Testis (tissue), 3 donors: Measurements from ENCODE around the gene CA11. TPM values are rescaled to one million over a fixed set of nuclear protein-coding genes. Genes with fewer than 3 reads are reported as not detected.
A peak's percentile ranks its signal among the peaks of the same experiment; 100 is the strongest.

Experiments used
- DNase-seq: peaks from one replicate; pipeline ENCODE4 v3.0.0-alpha.2; 2019
- H3K27ac ChIP-seq, 2 donors: fragments of 200-600 bp; sonication (generic); one replicate each; pipeline ENCODE4 v1.5.1; 2019
- H3K27me3 ChIP-seq: fragments of 200-600 bp; sonication (generic); one replicate; pipeline ENCODE4 v1.5.1; 2019
- H3K36me3 ChIP-seq: fragments of 200-600 bp; sonication (generic); one replicate; pipeline ENCODE4 v1.5.1; 2017; ENCODE audit warnings: low read depth; ENCODE audit errors: missing control alignments
- H3K4me1 ChIP-seq: fragments of 200-600 bp; sonication (generic); one replicate; pipeline ENCODE4 v1.5.1; 2019
- H3K4me3 ChIP-seq, 2 donors: fragments of 200-600 bp; sonication (generic); one replicate each; pipeline ENCODE4 v1.5.1; 2017 to 2019
- H3K9me3 ChIP-seq: fragments of 200-600 bp; sonication (generic); one replicate; pipeline ENCODE4 v1.5.1; 2017
- POLR2A ChIP-seq: fragments of 450-650 bp; IDR thresholded peaks from one replicate; pipeline ENCODE4 v1.6.1; 2017; ENCODE audit warnings: antibody characterized with exemption, mild to moderate bottlenecking, moderate library complexity
- WGBS, 2 donors: methylation state at CpG; one replicate each; pipeline ENCODE4 v1.1.5; 2018; 5-methylcytosine and 5-hydroxymethylcytosine counted together
- intact Hi-C: fragments of 100-400 bp; cut with DNase I; formaldehyde crosslinking; loops from one replicate; pipeline ENCODE4 v1.15.1; 2023; ENCODE audit warnings: low total_unique reads
- polyA plus RNA-seq: library from polyadenylated mRNA; stranded (reverse); fragments of 350-450 nt; fragmentation: Illumina TruSeq; extraction: RNeasy Lipid Tissue Mini Kit (QIAGEN cat#74804); gene quantifications from one replicate; pipeline ENCODE4 v1.2.3, GENCODE V29; 2014; ENCODE audit warnings: low read depth, low replicate concordance; ENCODE audit not compliant: insufficient read depth
- total RNA-seq, 2 donors: library from RNA; depleted of rRNA; stranded (reverse); fragments of >200 nt; gene quantifications; one replicate each; pipeline ENCODE4 v1.2.3, GENCODE V29; 2016
- TF ChIP-seq, protein P1 (sequence below), 3 experiments: fragments of 450-650 bp in 2 of 3; fragments of 200-600 bp in 1 of 3; sonication (generic) in 1 of 3; IDR thresholded peaks; one replicate each; pipeline ENCODE4 v1.5.1; 2016 to 2019; ENCODE audit warnings: antibody characterized with exemption in 3 of 3, mild to moderate bottlenecking in 2 of 3, moderate library complexity in 1 of 3

CA11 gene
- total and polyA plus RNA-seq, 3 donors from 2014 or later = 6.3 to 20.0 (median 6.8) TPM

DNA sequence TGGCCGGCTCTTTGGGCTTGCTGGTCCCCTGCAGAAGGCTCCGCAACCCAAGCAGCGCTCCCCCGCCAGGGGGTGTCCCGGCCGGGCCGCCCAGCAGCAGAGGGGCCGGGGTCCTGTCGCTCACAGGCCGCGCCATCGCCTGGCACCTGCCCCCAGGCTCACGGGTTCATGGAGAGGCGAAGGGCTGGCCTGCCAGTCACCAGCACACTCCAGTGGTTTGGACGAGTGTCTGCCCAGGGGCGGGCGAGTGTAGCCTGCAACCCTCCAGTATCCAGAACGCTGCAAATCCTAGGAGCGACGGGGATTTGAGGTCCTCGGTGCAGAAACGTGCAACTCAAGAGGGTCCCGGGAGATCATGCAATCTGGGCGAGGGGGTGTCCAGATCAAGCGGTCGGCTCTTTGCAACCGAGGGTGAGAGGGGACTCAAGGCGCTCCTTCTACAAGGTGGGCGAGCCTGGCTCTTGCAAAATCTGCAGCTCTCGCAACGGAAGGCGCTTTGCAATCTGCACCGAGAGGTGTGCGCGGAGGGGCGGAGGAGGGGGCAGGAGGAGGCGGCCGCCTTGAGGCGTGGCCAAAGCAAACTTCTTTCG lies 9.0 kb downstream of the CA11 start, which contains the start of gene DBP:
TSS of gene DBP (minus strand) at position 521 of the 590 bp plus-strand sequence. CDS start at position 136, 385 bp downstream.
- no peaks in the 10 kb centered on the region for H3K27me3 ChIP-seq
- peak within 1 kb of the TSS; percentile 72 to 82 for H3K4me3 ChIP-seq
- intact Hi-C loops = no loop called here
- H3K36me3 ChIP-seq = no peaks in the 10 kb centered on the region
- peak within 1 kb of the TSS; percentile 98 to 99 for H3K27ac ChIP-seq
- no peaks in the 10 kb centered on the region for H3K9me3 ChIP-seq
- WGBS, 2 donors = 1% methylated on average over 35 of the region's 40 CpGs; no CpG with 5 or more reads in 1 of the 2 donors
- DNase-seq = no peak
- peaks cover 36% of the 10 kb centered on the region for H3K4me1 ChIP-seq
- TF ChIP-seq, protein P1, sequence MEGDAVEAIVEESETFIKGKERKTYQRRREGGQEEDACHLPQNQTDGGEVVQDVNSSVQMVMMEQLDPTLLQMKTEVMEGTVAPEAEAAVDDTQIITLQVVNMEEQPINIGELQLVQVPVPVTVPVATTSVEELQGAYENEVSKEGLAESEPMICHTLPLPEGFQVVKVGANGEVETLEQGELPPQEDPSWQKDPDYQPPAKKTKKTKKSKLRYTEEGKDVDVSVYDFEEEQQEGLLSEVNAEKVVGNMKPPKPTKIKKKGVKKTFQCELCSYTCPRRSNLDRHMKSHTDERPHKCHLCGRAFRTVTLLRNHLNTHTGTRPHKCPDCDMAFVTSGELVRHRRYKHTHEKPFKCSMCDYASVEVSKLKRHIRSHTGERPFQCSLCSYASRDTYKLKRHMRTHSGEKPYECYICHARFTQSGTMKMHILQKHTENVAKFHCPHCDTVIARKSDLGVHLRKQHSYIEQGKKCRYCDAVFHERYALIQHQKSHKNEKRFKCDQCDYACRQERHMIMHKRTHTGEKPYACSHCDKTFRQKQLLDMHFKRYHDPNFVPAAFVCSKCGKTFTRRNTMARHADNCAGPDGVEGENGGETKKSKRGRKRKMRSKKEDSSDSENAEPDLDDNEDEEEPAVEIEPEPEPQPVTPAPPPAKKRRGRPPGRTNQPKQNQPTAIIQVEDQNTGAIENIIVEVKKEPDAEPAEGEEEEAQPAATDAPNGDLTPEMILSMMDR (IDR thresholded peaks at IDR 0.05) = no peak
- peak; percentile 60 for TF ChIP-seq POLR2A

DNA sequence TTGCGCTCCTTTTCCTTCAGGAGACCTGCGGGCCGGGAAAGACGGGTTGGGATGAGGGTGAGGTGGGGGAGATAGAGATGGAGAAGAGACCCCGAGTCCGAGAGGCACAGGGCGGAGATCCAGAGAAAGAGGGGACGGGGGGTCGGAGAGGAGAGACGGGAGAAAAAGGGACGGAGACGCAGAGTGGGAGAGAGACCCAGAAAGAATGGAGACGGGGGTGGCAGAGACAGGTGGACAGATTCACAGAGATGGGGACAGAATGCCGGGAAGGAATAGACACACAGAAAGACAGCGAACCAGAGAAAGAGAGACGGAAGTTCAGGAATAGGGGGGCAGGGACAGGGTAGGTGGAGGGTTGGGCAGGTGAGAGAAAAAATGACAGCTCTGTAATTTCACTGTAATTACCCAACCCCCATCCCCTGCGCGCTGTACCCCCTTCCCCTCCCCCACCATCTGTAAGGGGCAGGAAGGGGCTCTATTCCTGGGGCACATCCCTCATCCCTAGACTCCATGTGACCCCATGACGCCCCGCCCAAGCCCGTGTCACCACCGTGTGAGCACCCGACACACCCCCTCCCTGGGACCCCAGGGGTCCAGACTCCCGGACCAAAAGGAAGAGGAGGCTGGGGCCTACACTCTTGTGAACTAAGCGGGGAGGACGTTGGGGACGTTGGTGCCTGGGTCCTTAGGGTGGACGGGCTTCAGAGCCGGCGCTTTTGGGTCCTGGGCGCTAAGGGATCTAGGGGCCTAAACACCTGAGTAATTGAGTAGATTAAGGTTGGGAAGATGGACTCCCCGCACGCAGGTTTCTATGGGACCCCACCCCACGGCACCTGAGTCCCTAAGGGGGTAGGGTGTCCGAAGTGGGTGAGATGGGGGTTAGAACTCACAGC lies 9.8 kb downstream of the CA11 start:
- intact Hi-C loops = no loop called here
- TF ChIP-seq, protein P1 (IDR thresholded peaks at IDR 0.05) = no peak
- no peak for TF ChIP-seq POLR2A
- H3K36me3 ChIP-seq = no peaks in the 10 kb centered on the region
- peak overlapping the region; percentile 98 to 99 for H3K27ac ChIP-seq
- WGBS, 2 donors = 1% methylated on average over 21 to 35 of the region's 35 CpGs
- H3K9me3 ChIP-seq = no peaks in the 10 kb centered on the region
- peak; percentile 77 for DNase-seq
- no peaks in the 10 kb centered on the region for H3K27me3 ChIP-seq
- H3K4me1 ChIP-seq = peaks cover 37% of the 10 kb centered on the region
- H3K4me3 ChIP-seq = peak overlapping the region; percentile 72 to 82

DNA sequence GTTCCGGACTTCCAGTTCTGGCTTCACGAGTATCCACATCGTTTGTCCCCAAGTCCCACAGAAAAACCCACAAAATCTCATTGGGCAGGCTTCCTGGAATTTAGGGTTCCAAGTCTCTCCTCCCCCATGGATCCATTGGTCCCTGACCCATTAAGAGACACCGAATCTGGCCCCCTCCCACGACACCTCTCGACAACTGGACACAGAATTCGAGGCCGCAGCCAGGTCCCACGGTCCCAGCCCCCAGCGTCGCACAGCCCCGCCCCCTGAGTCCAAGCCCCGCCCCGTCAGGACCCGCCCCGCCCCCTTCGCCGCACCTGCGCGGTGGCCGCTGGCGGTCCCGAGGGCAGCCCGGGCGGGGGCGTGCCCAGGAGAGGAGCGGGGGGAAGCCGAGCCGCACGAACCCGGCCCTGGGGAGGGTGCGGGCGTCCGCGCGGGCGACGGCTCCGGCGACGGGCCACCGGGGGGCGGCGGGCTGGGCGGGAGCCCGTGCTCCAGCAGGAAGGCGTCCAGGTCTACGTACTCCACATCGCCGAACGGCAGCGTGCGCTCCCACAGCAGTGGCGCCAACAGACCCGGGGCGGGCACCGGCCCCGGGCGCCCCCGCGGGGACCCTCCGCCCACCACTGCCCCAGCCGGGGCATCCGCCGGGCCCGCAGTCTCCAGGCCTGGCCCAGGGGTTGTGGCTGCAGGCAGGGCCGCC lies 10.6 kb downstream of the CA11 start:
- intact Hi-C loops = no loop called here
- Histone ChIP-seq H3K4me1 (peaks cover 45% of the 10 kb centered on the region), H3K27me3 (no peaks in the 10 kb centered on the region), H3K4me3 (peak overlapping the region; percentile 72 to 82), H3K27ac (peak overlapping the region; percentile 98 to 99), H3K36me3 (no peaks in the 10 kb centered on the region), H3K9me3 (no peaks in the 10 kb centered on the region)
- 0 to 3% methylated on average over 4 to 42 of the region's 67 CpGs for WGBS, 2 donors
- peak; percentile 88 for DNase-seq
- peak; percentile 81 for TF ChIP-seq POLR2A
- TF ChIP-seq, protein P1 (IDR thresholded peaks at IDR 0.05) = no peak

DNA sequence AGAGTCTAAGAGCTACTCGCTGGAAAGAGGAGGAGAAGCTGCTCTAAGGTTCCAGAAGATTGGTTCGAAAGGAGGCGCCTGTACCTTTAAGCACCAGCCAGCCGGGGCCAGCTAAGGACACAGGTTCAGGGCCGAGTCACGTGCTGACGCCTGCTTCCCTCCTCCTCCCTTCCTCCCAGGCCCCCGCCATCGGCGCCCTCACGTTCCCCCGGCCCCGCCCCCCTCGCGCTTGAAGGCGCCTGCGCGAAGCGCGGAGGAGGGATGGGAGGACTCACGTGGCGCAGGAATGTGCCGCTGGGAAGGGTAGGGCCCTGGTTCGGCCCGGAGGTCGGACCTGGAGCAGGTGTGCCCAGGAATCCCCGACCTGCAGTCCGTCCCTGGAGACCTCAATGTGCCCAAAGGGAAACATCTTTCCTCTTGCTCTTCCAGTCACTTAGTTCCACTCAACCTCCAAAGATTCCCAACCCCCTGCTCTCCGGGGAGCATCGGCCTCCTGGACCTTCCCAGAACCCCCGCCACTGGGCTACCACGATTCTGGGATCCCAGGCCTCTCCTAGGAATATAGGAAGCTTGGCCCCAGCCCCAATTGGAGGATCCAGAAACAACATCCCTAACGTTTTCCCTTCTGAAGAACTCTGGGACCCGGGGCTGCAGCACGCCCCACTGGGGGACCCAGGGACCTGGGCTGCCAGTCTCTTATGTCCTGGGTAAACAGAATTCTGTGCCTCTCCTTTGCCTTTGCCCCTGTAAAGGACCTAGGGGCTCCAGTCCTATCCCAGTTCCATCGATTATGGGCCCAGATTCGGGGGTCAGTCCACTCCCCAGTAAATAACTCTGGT lies 11.3 kb downstream of the CA11 start:
- intact Hi-C loops = no loop called here
- peaks cover 52% of the 10 kb centered on the region for H3K4me1 ChIP-seq

More for the DNA sequence above, 11.3 kb downstream of the CA11 start:
- 2% methylated on average over 16 to 37 of the region's 37 CpGs for WGBS, 2 donors
- H3K9me3 ChIP-seq = no peaks in the 10 kb centered on the region
- TF ChIP-seq, protein P1 (IDR thresholded peaks at IDR 0.05) = peak in 1 of 3 experiments; percentile 4
- TF ChIP-seq POLR2A = no peak
- peak overlapping the region; percentile 98 to 99 for H3K27ac ChIP-seq
- H3K4me3 ChIP-seq = peak overlapping the region; percentile 72 to 82
- peak; percentile 99 for DNase-seq
- no peaks in the 10 kb centered on the region for H3K36me3 ChIP-seq
- no peaks in the 10 kb centered on the region for H3K27me3 ChIP-seq
